Naive thymus-derived CD4-positive, alpha-beta T cell (primary cell): Measurements from ENCODE around the gene EXOC6B. TPM values are rescaled to one million over a fixed set of nuclear protein-coding genes. Genes with fewer than 3 reads are reported as not detected.

Experiments
- ATAC-seq: fragments of 150-1000 bp; cut with Tn5 transposase; 2 replicates; pipeline ENCODE4 v1.10.0; 2021; ENCODE audit warnings: mild to moderate bottlenecking, moderate library complexity
- CTCF ChIA-PET: fragments of 350-600 bp; sonication (Branson Sonifier 250); formaldehyde crosslinking; loops from one replicate; lab custom pipeline; 2021; ENCODE audit warnings: antibody characterized with exemption; lab: Charles Lee
- POLR2A ChIA-PET: fragments of 350-600 bp; sonication (Branson Sonifier 250); formaldehyde crosslinking; loops from one replicate; lab custom pipeline; 2021; ENCODE audit warnings: antibody characterized with exemption, inconsistent platforms; lab: Charles Lee
- DNase-seq, 9 donors: peaks; one replicate each; pipeline versions ENCODE4 v3.0.0 to v3.0.0-alpha.2; 2020 to 2022; ENCODE audit warnings: mixed read lengths in 1 of 9
- H3K27ac ChIP-seq: one replicate; pipeline ENCODE4 v1.7.0; 2013; ENCODE audit warnings: mild to moderate bottlenecking, low read depth, low read length, moderate library complexity
- H3K27me3 ChIP-seq, 2 donors: one replicate each; pipeline ENCODE4 v1.7.0; 2013; ENCODE audit warnings: low read length in 2 of 2, mild to moderate bottlenecking in 2 of 2, moderate library complexity in 2 of 2; ENCODE audit not compliant: control insufficient read depth in 2 of 2, insufficient read depth in 2 of 2
- H3K36me3 ChIP-seq, 3 experiments: 1 replicate in 2 of 3; 2 replicates in 1 of 3; pipeline ENCODE4 v1.7.0; 2013; ENCODE audit warnings: low read length in 3 of 3, mild to moderate bottlenecking in 3 of 3, moderate library complexity in 1 of 3; ENCODE audit not compliant: insufficient read depth in 3 of 3, control insufficient read depth in 2 of 3
- H3K4me1 ChIP-seq, 2 donors: one replicate each; pipeline ENCODE4 v1.7.0; 2013; ENCODE audit warnings: low read length in 2 of 2, mild to moderate bottlenecking in 2 of 2, moderate library complexity in 1 of 2; ENCODE audit not compliant: control insufficient read depth in 2 of 2, insufficient read depth in 2 of 2
- H3K4me3 ChIP-seq: 2 replicates; pipeline ENCODE4 v1.7.0; 2013; ENCODE audit warnings: mild to moderate bottlenecking, low read length
- H3K9me3 ChIP-seq, 3 experiments: 1 replicate in 2 of 3; 2 replicates in 1 of 3; pipeline ENCODE4 v1.7.0; 2013; ENCODE audit warnings: low read length in 3 of 3; ENCODE audit not compliant: control insufficient read depth in 2 of 3
- H3K27ac Mint-ChIP-seq, 9 donors: one replicate each; pipeline ENCODE4 v1.8.0; 2020 to 2022; ENCODE audit warnings: mixed read lengths in 9 of 9, mild to moderate bottlenecking in 8 of 9, moderate library complexity in 5 of 9, inconsistent platforms in 2 of 9
- H3K27me3 Mint-ChIP-seq, 5 donors: one replicate each; pipeline ENCODE4 v1.8.0; 2021 to 2022; ENCODE audit warnings: mixed read lengths in 5 of 5, mild to moderate bottlenecking in 1 of 5
- H3K36me3 Mint-ChIP-seq, 5 donors: one replicate each; pipeline ENCODE4 v1.8.0; 2020 to 2022; ENCODE audit warnings: mixed read lengths in 5 of 5, mild to moderate bottlenecking in 3 of 5, inconsistent platforms in 1 of 5
- H3K4me1 Mint-ChIP-seq, 7 donors: one replicate each; pipeline ENCODE4 v1.8.0; 2020 to 2022; ENCODE audit warnings: mixed read lengths in 7 of 7, mild to moderate bottlenecking in 3 of 7, inconsistent platforms in 1 of 7
- H3K4me3 Mint-ChIP-seq, 10 donors: one replicate each; pipeline ENCODE4 v1.8.0; 2020 to 2022; ENCODE audit warnings: mild to moderate bottlenecking in 10 of 10, mixed read lengths in 10 of 10, moderate library complexity in 6 of 10, inconsistent platforms in 2 of 10
- H3K9me3 Mint-ChIP-seq, 11 donors: one replicate each; pipeline ENCODE4 v1.8.0; 2020 to 2022; ENCODE audit warnings: mixed read lengths in 11 of 11, mild to moderate bottlenecking in 4 of 11, inconsistent platforms in 1 of 11, moderate library complexity in 1 of 11
- intact Hi-C, 2 donors: fragments of 100-400 bp; cut with micrococcal nuclease; formaldehyde crosslinking; loops; one replicate each; pipeline ENCODE4 v1.15.1; 2023
- polyA plus RNA-seq, 2 donors: library from polyadenylated mRNA; unstranded; fragments of 300-500 nt; fragmentation: Illumina TruSeq; gene quantifications; one replicate each; pipeline ENCODE4 v1.2.3, GENCODE V29; 2021
- total RNA-seq, 6 experiments: library from RNA in 5 of 6; stranded (reverse) in 5 of 6; gene quantifications; 1 replicate in 5 of 6; 2 replicates in 1 of 6; pipeline ENCODE4 v1.2.3 and lab custom pipeline; 2021 to 2026

EXOC6B gene
- total and polyA plus RNA-seq, 7 experiments from 2014 or later, result 3.5 to 21.9 (median 15.1) TPM

DNA sequence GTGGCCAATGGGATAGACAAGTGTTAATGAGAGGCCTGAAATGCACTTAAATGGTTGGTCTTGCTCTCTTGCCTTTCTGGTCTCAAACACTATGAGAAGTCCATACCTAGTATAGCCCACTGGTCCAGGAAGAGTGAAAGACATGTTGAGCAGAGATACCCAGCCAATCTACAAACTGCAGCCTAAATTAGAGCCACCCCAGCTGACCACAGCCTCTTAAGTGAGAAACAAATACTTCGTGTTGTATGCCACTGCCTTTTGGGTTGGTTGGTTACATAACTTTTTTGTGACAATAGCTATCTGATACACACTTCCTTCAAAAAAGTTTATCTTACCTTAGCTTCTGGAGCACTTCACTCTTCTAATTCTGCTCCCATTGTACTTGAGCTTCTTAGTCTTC is 8.8 kb upstream of the EXOC6B start:
- Histone ChIP-seq H3K4me3 (no peak overlapping the region), H3K4me1 (no peaks in the 10 kb centered on the region), H3K36me3 (no peaks in the 10 kb centered on the region), H3K27ac (no peak overlapping the region), H3K9me3 (no peaks in the 10 kb centered on the region), H3K27me3 (no peaks in the 10 kb centered on the region)
- Mint-ChIP-seq H3K27me3 (peaks cover 0 to 34% (median 5%) of the 10 kb centered on the region in 5 donors), H3K36me3 (peaks cover 0 to 5% (median 0%) of the 10 kb centered on the region in 5 donors), H3K4me1 (peaks cover 4 to 18% (median 14%) of the 10 kb centered on the region in 7 donors), H3K9me3 (no peaks in the 10 kb centered on the region), H3K4me3 (no peak overlapping the region), H3K27ac (no peak overlapping the region)
- CTCF ChIA-PET, result no interaction called here
- no peak for ATAC-seq
- no peak for DNase-seq
- POLR2A ChIA-PET, result no interaction called here
- intact Hi-C loops, result no loop called here

DNA sequence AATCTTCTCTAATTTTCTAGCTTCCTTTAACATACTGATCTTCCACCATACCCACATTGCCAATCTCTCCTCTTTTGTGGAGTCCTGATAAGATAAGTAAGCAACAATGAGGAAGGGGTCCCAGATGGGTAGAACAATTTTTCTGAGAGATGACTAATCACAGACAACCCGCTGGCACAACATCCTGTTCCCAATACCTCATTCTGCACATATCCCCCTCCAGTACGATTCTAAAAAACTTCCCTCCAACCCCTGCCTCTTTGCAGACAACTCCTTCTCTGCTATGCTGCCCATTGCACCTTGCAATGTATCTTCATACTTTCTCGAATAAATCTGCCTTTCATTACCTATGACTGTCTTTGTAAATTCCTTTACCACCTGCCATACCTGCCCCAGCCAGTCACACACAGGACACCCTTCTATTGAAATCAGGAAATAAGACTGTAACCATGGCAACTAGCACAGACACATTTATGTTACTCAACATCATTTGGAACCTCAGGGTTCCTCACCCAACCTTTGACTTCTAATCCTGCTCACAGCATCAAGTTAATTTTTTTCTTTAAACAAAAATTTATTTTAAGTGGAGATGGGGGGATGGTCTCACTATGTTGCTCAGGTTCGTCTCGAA is 7.4 kb upstream of the EXOC6B start:
- no peaks in the 10 kb centered on the region for H3K27me3 ChIP-seq
- H3K36me3 ChIP-seq, result no peaks in the 10 kb centered on the region
- intact Hi-C loops, result no loop called here
- Mint-ChIP-seq H3K27me3 (peaks cover 0 to 34% (median 5%) of the 10 kb centered on the region in 5 donors), H3K36me3 (peaks cover 0 to 5% (median 0%) of the 10 kb centered on the region in 5 donors), H3K4me3 (no peak overlapping the region), H3K9me3 (no peaks in the 10 kb centered on the region), H3K4me1 (peaks cover 4 to 28% (median 14%) of the 10 kb centered on the region in 7 donors), H3K27ac (peak overlapping the region in 5 of 9 donors; percentile 0 to 58 (median 1))
- DNase-seq (peak in 7 of 9 donors; percentile 12 to 61 (median 36)), ATAC-seq (peak; percentile 71)
- H3K9me3 ChIP-seq, result no peaks in the 10 kb centered on the region
- POLR2A ChIA-PET, result no interaction called here
- no peak overlapping the region for H3K4me3 ChIP-seq
- H3K4me1 ChIP-seq, result no peaks in the 10 kb centered on the region
- no peak overlapping the region for H3K27ac ChIP-seq
- CTCF ChIA-PET, result interaction anchor here (0.9 kb wide), 1 partner anchor 63 kb away, joined by 3 read pairs; no protein-coding TSS in a partner anchor

DNA sequence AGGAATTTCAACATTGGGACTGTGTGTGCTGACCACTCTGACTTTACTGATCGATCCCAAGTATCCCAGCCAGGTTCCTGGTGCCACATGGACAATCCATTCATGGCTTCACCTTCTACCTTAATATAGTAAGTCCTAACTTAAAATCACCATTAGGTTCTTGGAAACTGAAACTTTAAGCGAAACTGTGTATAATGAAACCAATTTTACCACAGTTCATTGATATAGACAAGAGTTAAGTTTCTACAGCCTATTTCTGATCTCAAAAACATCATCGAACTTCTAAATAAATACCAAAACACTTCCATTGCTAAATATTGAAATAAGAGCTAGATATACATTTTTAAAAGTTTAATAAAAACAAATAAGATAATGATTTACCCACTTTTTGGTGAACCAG is 4.4 kb upstream of the EXOC6B start:
- POLR2A ChIA-PET, result no interaction called here
- Mint-ChIP-seq H3K4me3 (peak overlapping the region in 1 of 10 donors; percentile 64), H3K4me1 (peaks cover 9 to 35% (median 18%) of the 10 kb centered on the region in 7 donors)

GRCh38 chr2:72828840-72829507 is 3.1 kb upstream of the EXOC6B start:
- ATAC-seq (no peak), DNase-seq (no peak)
- peaks cover 0 to 23% (median 5%) of the 10 kb centered on the region in 5 donors for H3K27me3 Mint-ChIP-seq
- H3K4me3 Mint-ChIP-seq, result peak overlapping the region in 1 of 10 donors; percentile 24
- H3K4me1 Mint-ChIP-seq, result peaks cover 22 to 48% (median 29%) of the 10 kb centered on the region in 7 donors
- CTCF ChIA-PET, result no interaction called here
- H3K36me3 Mint-ChIP-seq, result peaks cover 0 to 9% (median 4%) of the 10 kb centered on the region in 5 donors
- peak overlapping the region in 1 of 9 donors; percentile 69 for H3K27ac Mint-ChIP-seq
- Histone ChIP-seq H3K9me3 (no peaks in the 10 kb centered on the region), H3K27me3 (no peaks in the 10 kb centered on the region), H3K4me3 (no peak overlapping the region), H3K27ac (no peak overlapping the region), H3K4me1 (peaks cover 8 to 15% of the 10 kb centered on the region in 2 donors), H3K36me3 (peaks cover 0 to 7% (median 0%) of the 10 kb centered on the region in 3 experiments)
- POLR2A ChIA-PET, result interaction anchor here (0.6 kb wide), 1 partner anchor 48 kb away, joined by 4 read pairs; no protein-coding TSS in a partner anchor
- intact Hi-C loops, result loop anchor here in 1 of 2 donors (5.0 kb wide), 2 partner anchors 243 to 908 kb away; partner anchors contain the start of genes SFXN5 and TPRKB
- peaks cover 0 to 2% (median 0%) of the 10 kb centered on the region in 11 donors for H3K9me3 Mint-ChIP-seq

More for the DNA sequence above, 4.4 kb upstream of the EXOC6B start:
- Histone ChIP-seq H3K27ac (no peak overlapping the region), H3K27me3 (no peaks in the 10 kb centered on the region), H3K4me3 (no peak overlapping the region), H3K9me3 (no peaks in the 10 kb centered on the region), H3K4me1 (peaks cover 0 to 5% of the 10 kb centered on the region in 2 donors), H3K36me3 (peaks cover 0 to 6% (median 0%) of the 10 kb centered on the region in 3 experiments)
- H3K27me3 Mint-ChIP-seq, result peaks cover 0 to 23% (median 5%) of the 10 kb centered on the region in 5 donors
- ATAC-seq, result no peak
- CTCF ChIA-PET, result no interaction called here
- intact Hi-C loops, result no loop called here
- peak overlapping the region in 1 of 9 donors; percentile 72 for H3K27ac Mint-ChIP-seq
- peaks cover 0 to 2% (median 0%) of the 10 kb centered on the region in 11 donors for H3K9me3 Mint-ChIP-seq
- peaks cover 0 to 8% (median 4%) of the 10 kb centered on the region in 5 donors for H3K36me3 Mint-ChIP-seq
- DNase-seq, result no peak

- no peak overlapping the region for H3K4me3 ChIP-seq
- H3K9me3 Mint-ChIP-seq, result peaks cover 0 to 2% (median 0%) of the 10 kb centered on the region in 11 donors
- intact Hi-C loops, result loop anchor here in 1 of 2 donors (2.0 to 5.0 kb wide), 3 partner anchors 244 to 1601 kb away; partner anchors contain the start of genes PAIP2B, SFXN5 and TPRKB
- no peak for DNase-seq
- peaks cover 0 to 7% (median 0%) of the 10 kb centered on the region in 3 experiments for H3K36me3 ChIP-seq
- H3K4me1 ChIP-seq, result peaks cover 10 to 19% of the 10 kb centered on the region in 2 donors
- H3K27ac ChIP-seq, result no peak overlapping the region
- POLR2A ChIA-PET, result no interaction called here
- H3K4me3 Mint-ChIP-seq, result no peak overlapping the region
- no peak overlapping the region for H3K27ac Mint-ChIP-seq
- peaks cover 0 to 21% (median 5%) of the 10 kb centered on the region in 5 donors for H3K27me3 Mint-ChIP-seq
- peaks cover 0 to 9% (median 4%) of the 10 kb centered on the region in 5 donors for H3K36me3 Mint-ChIP-seq
- ATAC-seq, result no peak
- no peaks in the 10 kb centered on the region for H3K27me3 ChIP-seq
- H3K9me3 ChIP-seq, result no peaks in the 10 kb centered on the region
- CTCF ChIA-PET, result no interaction called here
- H3K4me1 Mint-ChIP-seq, result peaks cover 21 to 47% (median 26%) of the 10 kb centered on the region in 7 donors
Measured at GRCh38 chr2:72827966-72828646, 2.3 kb upstream of the EXOC6B start.

- intact Hi-C loops, result loop anchor here in 1 of 2 donors (2.0 to 5.0 kb wide), 3 partner anchors 245 to 1601 kb away; partner anchors contain the start of genes PAIP2B, SFXN5 and TPRKB
- Histone ChIP-seq H3K36me3 (peaks cover 0 to 7% (median 0%) of the 10 kb centered on the region in 3 experiments), H3K4me1 (peaks cover 10 to 19% of the 10 kb centered on the region in 2 donors), H3K27ac (no peak overlapping the region), H3K9me3 (no peaks in the 10 kb centered on the region), H3K27me3 (no peaks in the 10 kb centered on the region), H3K4me3 (no peak overlapping the region)
- Mint-ChIP-seq H3K9me3 (peaks cover 0 to 2% (median 0%) of the 10 kb centered on the region in 11 donors), H3K4me3 (peak overlapping the region in 1 of 10 donors; percentile 19), H3K36me3 (peaks cover 0 to 9% (median 4%) of the 10 kb centered on the region in 5 donors), H3K27me3 (peaks cover 0 to 19% (median 5%) of the 10 kb centered on the region in 5 donors), H3K4me1 (peaks cover 18 to 48% (median 29%) of the 10 kb centered on the region in 7 donors), H3K27ac (no peak overlapping the region)
- no peak for ATAC-seq
- ChIA-PET CTCF (interaction anchor here (1.1 kb wide), 1 partner anchor 32 kb away, joined by 6 read pairs; no protein-coding TSS in a partner anchor), POLR2A (no interaction called here)
- DNase-seq, result no peak
Measured at GRCh38 chr2:72827487-72827886, 1.7 kb upstream of the EXOC6B start.
